HG02870 (cell line): ENCODE results near the gene NCK2.

Source experiments
- ATAC-seq: cut with Tn5 transposase; IDR thresholded peaks from one replicate; pipeline ENCODE4 v1.9.1; 2021; ENCODE audit warnings: mild to moderate bottlenecking, moderate library complexity; ENCODE audit not compliant: unreplicated experiment

The NCK2 gene

GRCh38 chr2:105911425-105911824 is 166.7 kb downstream of the NCK2 start:
- ATAC-seq = no peak

GRCh38 chr2:105912081-105912480 is 167.4 kb downstream of the NCK2 start:
- ATAC-seq = no peak

GRCh38 chr2:105915005-105915558 is 170.4 kb downstream of the NCK2 start:
- peak; percentile 66 for ATAC-seq

- no peak for ATAC-seq
Measured at GRCh38 chr2:105917226-105917625, 172.5 kb downstream of the NCK2 start.

- no peak for ATAC-seq
Measured at GRCh38 chr2:105917688-105918087, 173.0 kb downstream of the NCK2 start.

- no peak for ATAC-seq
Measured at GRCh38 chr2:105919191-105919811, 174.6 kb downstream of the NCK2 start.

- ATAC-seq = no peak
Measured at GRCh38 chr2:105919826-105920225, 175.1 kb downstream of the NCK2 start.

- ATAC-seq = no peak
Measured at GRCh38 chr2:105924271-105924670, 179.6 kb downstream of the NCK2 start.

GRCh38 chr2:105924932-105925331 is 180.2 kb downstream of the NCK2 start:
- ATAC-seq = no peak

GRCh38 chr2:105925390-105925789 is 180.7 kb downstream of the NCK2 start:
- ATAC-seq = no peak

GRCh38 chr2:105926960-105927678 is 182.4 kb downstream of the NCK2 start:
- no peak for ATAC-seq

- no peak for ATAC-seq
Measured at GRCh38 chr2:105928086-105928485, 183.4 kb downstream of the NCK2 start.

- no peak for ATAC-seq
Measured at GRCh38 chr2:105928563-105928962, 183.9 kb downstream of the NCK2 start.

- ATAC-seq = no peak
Measured at GRCh38 chr2:105929516-105929915, 184.8 kb downstream of the NCK2 start.

GRCh38 chr2:105932582-105932981 is 187.9 kb downstream of the NCK2 start:
- no peak for ATAC-seq

- ATAC-seq = no peak
Measured at GRCh38 chr2:105933906-105934305, 189.2 kb downstream of the NCK2 start.

- ATAC-seq = no peak
Measured at GRCh38 chr2:105934467-105934866, 189.8 kb downstream of the NCK2 start.

GRCh38 chr2:105935063-105935462 is 190.4 kb downstream of the NCK2 start:
- ATAC-seq = no peak

GRCh38 chr2:105936954-105937353 is 192.2 kb downstream of the NCK2 start:
- no peak for ATAC-seq

- ATAC-seq = no peak
Measured at GRCh38 chr2:105937498-105938097, 192.9 kb downstream of the NCK2 start.
